T47D (cell line): Measurements from ENCODE around the gene CXCL6.

ENCODE experiments used
- DNase-seq, 2 experiments: peaks; one replicate each; pipeline versions ENCODE4 v3.0.0 to v3.0.0-alpha.2; 2011 to 2012; ENCODE audit warnings: low read depth in 1 of 2, low spot score in 1 of 2
- JUND ChIP-seq: IDR thresholded peaks from 2 replicates; pipeline ENCODE4 v1.6.1; 2012; ENCODE audit warnings: low read depth
- in situ Hi-C: cut with HindIII; loops from 2 replicates; pipeline ENCODE4 v1.10.0; 2016; ENCODE audit warnings: low sequenced_read_pairs, low pct_unique_long_range_greater_than_20kb

Gene CXCL6

GRCh38 chr4:73864961-73865360 is 28.5 kb downstream of the CXCL6 start:
- in situ Hi-C loops, result no loop called here
- DNase-seq, result no peak
- TF ChIP-seq JUND, result no peak

- TF ChIP-seq JUND, result no peak
- in situ Hi-C loops, result no loop called here
- no peak for DNase-seq
Measured at GRCh38 chr4:73865431-73866096, 29.1 kb downstream of the CXCL6 start.

GRCh38 chr4:73866246-73866645 is 29.8 kb downstream of the CXCL6 start:
- in situ Hi-C loops, result no loop called here
- no peak for TF ChIP-seq JUND
- no peak for DNase-seq

- in situ Hi-C loops, result no loop called here
- TF ChIP-seq JUND, result no peak
- peak; percentile 32 to 54 for DNase-seq
Measured at GRCh38 chr4:73867783-73868182, 31.3 kb downstream of the CXCL6 start.

GRCh38 chr4:73868206-73869129 is 32.0 kb downstream of the CXCL6 start:
- no peak for TF ChIP-seq JUND
- DNase-seq, result no peak
- in situ Hi-C loops, result no loop called here

- no peak for DNase-seq
- TF ChIP-seq JUND, result no peak
- in situ Hi-C loops, result no loop called here
Measured at GRCh38 chr4:73869130-73870055, 32.9 kb downstream of the CXCL6 start, which contains the start of gene CXCL1. CXCL1 (plus strand) TSS chr4:73869393; CDS start chr4:73869471, 78 bp downstream.

GRCh38 chr4:73870260-73870659 is 33.8 kb downstream of the CXCL6 start:
- DNase-seq, result no peak
- in situ Hi-C loops, result no loop called here

GRCh38 chr4:73870768-73871167 is 34.3 kb downstream of the CXCL6 start:
- in situ Hi-C loops, result no loop called here
- TF ChIP-seq JUND, result no peak
- DNase-seq, result no peak

More at GRCh38 chr4:73870260-73870659, 33.8 kb downstream of the CXCL6 start:
- TF ChIP-seq JUND, result no peak

- no peak for TF ChIP-seq JUND
- in situ Hi-C loops, result no loop called here
- DNase-seq, result no peak
Measured at GRCh38 chr4:73871511-73872310, 35.2 kb downstream of the CXCL6 start.

- TF ChIP-seq JUND, result no peak
- in situ Hi-C loops, result no loop called here
- DNase-seq, result no peak
Measured at GRCh38 chr4:73872316-73873108, 36.0 kb downstream of the CXCL6 start.

- DNase-seq, result no peak
- no peak for TF ChIP-seq JUND
- in situ Hi-C loops, result no loop called here
Measured at GRCh38 chr4:73874386-73874785, 37.9 kb downstream of the CXCL6 start.
